BJ (cell line): ENCODE measurements around the gene HHIPL2. TPM values are rescaled to one million over a fixed set of nuclear protein-coding genes. Genes with fewer than 3 reads are reported as not detected.

Experiments used
- polyA plus RNA-seq: library from polyadenylated mRNA; depleted of rRNA; stranded (reverse); fragments of >200 nt; gene quantifications from 2 replicates; pipeline ENCODE4 v1.2.3, GENCODE V29; 2011; rRNA removed
- small RNA-seq: library from RNA; depleted of rRNA; stranded (forward); fragments of <200 nt; gene quantifications from one replicate; pipeline ENCODE3, GENCODE V24; 2012; ENCODE audit warnings: low replicate concordance, low read depth; ENCODE audit not compliant: insufficient read length

HHIPL2 gene
- polyA plus RNA-seq, 1 experiment, result 0.23 TPM

Small RNAs within 50 kb of the gene (small RNA-seq; reads per million reads assigned to genes)
- gene RNU6-791P, result not detected

Other genes with a start within 250 kb of the HHIPL2 start
- 2.2 and 4.2 TPM in 2 replicates for gene TAF1A, start 41.8 kb upstream of the HHIPL2 start, polyA plus RNA-seq
- gene MIA3, start 70.0 kb upstream of the HHIPL2 start, polyA plus RNA-seq, result 46.7 and 79.3 TPM in 2 replicates
- gene AIDA, start 164.4 kb upstream of the HHIPL2 start, polyA plus RNA-seq, result 49.8 and 91.9 TPM in 2 replicates
- gene BROX, start 164.5 kb upstream of the HHIPL2 start, polyA plus RNA-seq, result 2.6 and 6.4 TPM in 2 replicates
- not detected in 2 replicates for gene FAM177B, start 189.1 kb upstream of the HHIPL2 start, polyA plus RNA-seq